HUDEP-2 (cell line): ENCODE results near the gene DYNC1I1.
A peak's percentile ranks its signal among the peaks of the same experiment; 100 is the strongest.
"Not testable (repeated sequence)": the region's sequence is repeated elsewhere in the genome, so short reads cannot be mapped to it uniquely, and the experiment has no call there.

ENCODE experiments used
- DNase-seq, 76 experiments: peaks; one replicate each; lab custom pipeline; 2025; ENCODE audit not compliant: unreplicated experiment in 76 of 76; lab: John Stamatoyannopoulos, UW

Gene DYNC1I1

GRCh38 chr7:95901006-95901405 is 128.7 kb downstream of the DYNC1I1 start:
- no peak for DNase-seq

GRCh38 chr7:95904099-95904498 is 131.7 kb downstream of the DYNC1I1 start:
- no peak for DNase-seq

- no peak for DNase-seq
Measured at GRCh38 chr7:95905167-95905566, 132.8 kb downstream of the DYNC1I1 start.

GRCh38 chr7:95906851-95907250 is 134.5 kb downstream of the DYNC1I1 start:
- no peak for DNase-seq

GRCh38 chr7:95907337-95907736 is 135.0 kb downstream of the DYNC1I1 start:
- DNase-seq = no peak

GRCh38 chr7:95908499-95908898 is 136.1 kb downstream of the DYNC1I1 start:
- DNase-seq = no peak

- no peak for DNase-seq
Measured at GRCh38 chr7:95910341-95910740, 138.0 kb downstream of the DYNC1I1 start.

- no peak for DNase-seq
Measured at GRCh38 chr7:95915731-95916130, 143.4 kb downstream of the DYNC1I1 start.

- DNase-seq = peak in 66 of 76 experiments; percentile 1 to 67 (median 31)
Measured at GRCh38 chr7:95916573-95917297, 144.4 kb downstream of the DYNC1I1 start.

GRCh38 chr7:95917634-95918033 is 145.3 kb downstream of the DYNC1I1 start:
- DNase-seq = no peak

- no peak for DNase-seq
Measured at GRCh38 chr7:95919556-95919955, 147.2 kb downstream of the DYNC1I1 start.

GRCh38 chr7:95921543-95921942 is 149.2 kb downstream of the DYNC1I1 start:
- no peak for DNase-seq

GRCh38 chr7:95922191-95922590 is 149.8 kb downstream of the DYNC1I1 start:
- DNase-seq = no peak

GRCh38 chr7:95925236-95925635 is 152.9 kb downstream of the DYNC1I1 start:
- DNase-seq = no peak

GRCh38 chr7:95925971-95926370 is 153.6 kb downstream of the DYNC1I1 start:
- DNase-seq = no peak

GRCh38 chr7:95927756-95928155 is 155.4 kb downstream of the DYNC1I1 start:
- DNase-seq = no peak

- DNase-seq = no peak
Measured at GRCh38 chr7:95929710-95930280, 157.4 kb downstream of the DYNC1I1 start.

- DNase-seq = no peak
Measured at GRCh38 chr7:95931460-95932232, 159.3 kb downstream of the DYNC1I1 start.

GRCh38 chr7:95933618-95934017 is 161.3 kb downstream of the DYNC1I1 start:
- DNase-seq = no peak

- DNase-seq = not testable (repeated sequence)
Measured at GRCh38 chr7:95944867-95945266, 172.5 kb downstream of the DYNC1I1 start.

GRCh38 chr7:95950698-95951097 is 178.3 kb downstream of the DYNC1I1 start:
- no peak for DNase-seq

- no peak for DNase-seq
Measured at GRCh38 chr7:95951531-95951930, 179.2 kb downstream of the DYNC1I1 start.
